ENCODE measurements around the gene ZMIZ1. TPM values are rescaled to one million over a fixed set of nuclear protein-coding genes. Genes with fewer than 3 reads are reported as not detected.

ZMIZ1 gene
- total and polyA plus RNA-seq, 4 donors, result 3.9 to 19.1 (median 9.8) TPM

- H3K4me1 ChIP-seq (ENCODE audit: control insufficient read depth in 4 of 4, insufficient read depth in 4 of 4, low read length in 3 of 4), result peaks cover 0 to 28% (median 4%) of the 10 kb centered on the region in 4 donors
- WGBS, result 98% methylated on average over 6 of the region's 6 CpGs
- H3K36me3 ChIP-seq (ENCODE audit: control insufficient read depth in 4 of 4, insufficient read depth in 3 of 4, low read depth in 1 of 4, low read length in 3 of 4), result peaks cover 0 to 4% (median 0%) of the 10 kb centered on the region in 4 donors
- H3K27me3 ChIP-seq (ENCODE audit: control insufficient read depth in 4 of 4, insufficient read depth in 4 of 4, low read length in 3 of 4), result no peaks in the 10 kb centered on the region
- TF ChIP-seq NR2F2 (IDR thresholded peaks at IDR 0.05), result no peak
- TF ChIP-seq FOXA2 (IDR thresholded peaks at IDR 0.05), result no peak
- TF ChIP-seq RAD21 (IDR thresholded peaks at IDR 0.05), result no peak
- TF ChIP-seq REST (IDR thresholded peaks at IDR 0.05), result no peak
- no peak for TF ChIP-seq SP1 (IDR thresholded peaks at IDR 0.05)
- TF ChIP-seq HNF4A (conservative IDR thresholded peaks at IDR 0.05), result no peak
- TF ChIP-seq RXRA (IDR thresholded peaks at IDR 0.05), result no peak
- TF ChIP-seq MAX (IDR thresholded peaks at IDR 0.05), result no peak
- no peak for TF ChIP-seq EGR1 (IDR thresholded peaks at IDR 0.05; ENCODE audit: low read depth in 2 of 2)
- TF ChIP-seq TAF1 (conservative IDR thresholded peaks at IDR 0.05), result no peak
- TF ChIP-seq ZBTB33 (IDR thresholded peaks at IDR 0.05), result no peak
- no peak for TF ChIP-seq CTCF (IDR thresholded peaks at IDR 0.05; ENCODE audit: low read depth, low read length, missing input control)
- no peak for TF ChIP-seq HNF4G (IDR thresholded peaks at IDR 0.05)
- no peak for TF ChIP-seq JUND (IDR thresholded peaks at IDR 0.05)
- H3K4me3 ChIP-seq (ENCODE audit: low read depth in 1 of 3, low read length in 3 of 3), result no peak overlapping the region
- H3K9ac ChIP-seq (ENCODE audit: low read depth in 1 of 2, low read length in 2 of 2), result no peak overlapping the region
- no peak for DNase-seq (ENCODE audit: low spot score)
- no peak overlapping the region for H3K27ac ChIP-seq (ENCODE audit: low read depth in 1 of 2, low read length in 2 of 2)
- H3K9me3 ChIP-seq (ENCODE audit: control insufficient read depth in 4 of 4, low read length in 3 of 4), result no peaks in the 10 kb centered on the region
Measured at GRCh38 chr10:79269443-79269842, 200.7 kb downstream of the ZMIZ1 start.

GRCh38 chr10:79269969-79270368 lies 201.2 kb downstream of the ZMIZ1 start:
- Histone ChIP-seq H3K27ac (ENCODE audit: low read depth in 1 of 2, low read length in 2 of 2) (no peak overlapping the region), H3K9me3 (ENCODE audit: control insufficient read depth in 4 of 4, low read length in 3 of 4) (no peaks in the 10 kb centered on the region), H3K9ac (ENCODE audit: low read depth in 1 of 2, low read length in 2 of 2) (no peak overlapping the region), H3K4me3 (ENCODE audit: low read depth in 1 of 3, low read length in 3 of 3) (no peak overlapping the region), H3K27me3 (ENCODE audit: control insufficient read depth in 4 of 4, insufficient read depth in 4 of 4, low read length in 3 of 4) (no peaks in the 10 kb centered on the region), H3K4me1 (ENCODE audit: control insufficient read depth in 4 of 4, insufficient read depth in 4 of 4, low read length in 3 of 4) (peaks cover 0 to 28% (median 5%) of the 10 kb centered on the region in 4 donors), H3K36me3 (ENCODE audit: control insufficient read depth in 4 of 4, insufficient read depth in 3 of 4, low read depth in 1 of 4, low read length in 3 of 4) (peaks cover 0 to 4% (median 0%) of the 10 kb centered on the region in 4 donors)
- 90% methylated on average over 7 of the region's 7 CpGs for WGBS
- no peak for DNase-seq (ENCODE audit: low spot score)
- TF ChIP-seq FOXA2 (IDR thresholded peaks at IDR 0.05), result no peak
- no peak for TF ChIP-seq HNF4G (IDR thresholded peaks at IDR 0.05)
- no peak for TF ChIP-seq NR2F2 (IDR thresholded peaks at IDR 0.05)
- TF ChIP-seq MAX (IDR thresholded peaks at IDR 0.05), result no peak
- no peak for TF ChIP-seq TAF1 (conservative IDR thresholded peaks at IDR 0.05)
- TF ChIP-seq FOXA1 (IDR thresholded peaks at IDR 0.05), result no peak
- no peak for TF ChIP-seq EGR1 (IDR thresholded peaks at IDR 0.05; ENCODE audit: low read depth in 2 of 2)
- TF ChIP-seq JUND (IDR thresholded peaks at IDR 0.05), result no peak
- TF ChIP-seq YY1 (IDR thresholded peaks at IDR 0.05), result no peak
- TF ChIP-seq ATF3 (IDR thresholded peaks at IDR 0.05), result no peak
- TF ChIP-seq REST (IDR thresholded peaks at IDR 0.05), result no peak
- TF ChIP-seq RXRA (IDR thresholded peaks at IDR 0.05), result no peak
- no peak for TF ChIP-seq ZBTB33 (IDR thresholded peaks at IDR 0.05)
- no peak for TF ChIP-seq HNF4A (conservative IDR thresholded peaks at IDR 0.05)
- no peak for TF ChIP-seq RAD21 (IDR thresholded peaks at IDR 0.05)
